Liver (tissue), 9 donors: Measurements from ENCODE around the gene PALD1. TPM values are rescaled to one million over a fixed set of nuclear protein-coding genes. Genes with fewer than 3 reads are reported as not detected.

Source experiments
- DNase-seq: peaks from one replicate; pipeline ENCODE4 v3.0.0-alpha.2; 2017; ENCODE audit warnings: low spot score
- H3K27ac ChIP-seq, 2 donors: one replicate each; pipeline ENCODE4 v1.7.0; 2013; ENCODE audit warnings: inconsistent platforms in 2 of 2, low read length in 2 of 2, control low read depth in 1 of 2, low read depth in 1 of 2, mild to moderate bottlenecking in 1 of 2
- H3K27me3 ChIP-seq, 4 donors: one replicate each; pipeline versions ENCODE4 v1.6.1 to v1.7.0; 2013; ENCODE audit warnings: low read length in 3 of 4, inconsistent platforms in 1 of 4, mild to moderate bottlenecking in 1 of 4, moderate library complexity in 1 of 4; ENCODE audit not compliant: control insufficient read depth in 4 of 4, insufficient read depth in 4 of 4
- H3K36me3 ChIP-seq, 4 donors: one replicate each; pipeline versions ENCODE4 v1.6.1 to v1.7.0; 2013; ENCODE audit warnings: low read length in 3 of 4, mild to moderate bottlenecking in 3 of 4, low read depth in 1 of 4, moderate library complexity in 1 of 4; ENCODE audit not compliant: control insufficient read depth in 4 of 4, insufficient read depth in 3 of 4
- H3K4me1 ChIP-seq, 4 donors: one replicate each; pipeline versions ENCODE4 v1.6.1 to v1.7.0; 2013; ENCODE audit warnings: low read length in 3 of 4, mild to moderate bottlenecking in 3 of 4, moderate library complexity in 1 of 4; ENCODE audit not compliant: control insufficient read depth in 4 of 4, insufficient read depth in 4 of 4
- H3K4me3 ChIP-seq, 3 donors: one replicate each; pipeline versions ENCODE4 v1.6.1 to v1.7.0; 2013; ENCODE audit warnings: low read length in 3 of 3, control low read depth in 1 of 3, low read depth in 1 of 3, mild to moderate bottlenecking in 1 of 3
- H3K9ac ChIP-seq, 2 donors: one replicate each; pipeline ENCODE4 v1.7.0; 2013; ENCODE audit warnings: low read length in 2 of 2, mild to moderate bottlenecking in 2 of 2, moderate library complexity in 2 of 2, control low read depth in 1 of 2, low read depth in 1 of 2
- H3K9me3 ChIP-seq, 4 donors: one replicate each; pipeline versions ENCODE4 v1.6.1 to v1.7.0; 2013; ENCODE audit warnings: low read length in 3 of 4; ENCODE audit not compliant: control insufficient read depth in 4 of 4
- ATF3 ChIP-seq: IDR thresholded peaks from 2 replicates; pipeline ENCODE4 v1.6.1; 2016; ENCODE audit warnings: antibody characterized with exemption
- EGR1 ChIP-seq, 2 donors: IDR thresholded peaks; 2 replicates each; pipeline ENCODE4 v1.6.1; 2016 to 2018; ENCODE audit warnings: antibody characterized with exemption in 2 of 2, low read depth in 2 of 2
- FOXA1 ChIP-seq: IDR thresholded peaks from 2 replicates; pipeline ENCODE4 v1.6.1; 2016; ENCODE audit warnings: antibody characterized with exemption
- GABPA ChIP-seq, 2 donors: IDR thresholded peaks in 1 of 2; conservative IDR thresholded peaks in 1 of 2; 2 replicates each; pipeline ENCODE4 v1.6.1; 2016; ENCODE audit warnings: antibody characterized with exemption in 2 of 2, mild to moderate bottlenecking in 1 of 2, moderate library complexity in 1 of 2
- HNF4A ChIP-seq, 2 donors: conservative IDR thresholded peaks; 2 replicates each; pipeline ENCODE4 v1.6.1; 2016; ENCODE audit warnings: antibody characterized with exemption in 2 of 2, mild to moderate bottlenecking in 2 of 2
- HNF4G ChIP-seq: IDR thresholded peaks from 2 replicates; pipeline ENCODE4 v1.6.1; 2016; ENCODE audit warnings: antibody characterized with exemption
- NR2F2 ChIP-seq: IDR thresholded peaks from 2 replicates; pipeline ENCODE4 v1.6.1; 2016; ENCODE audit warnings: antibody characterized with exemption
- RXRA ChIP-seq, 2 donors: IDR thresholded peaks; 2 replicates each; pipeline ENCODE4 v1.6.1; 2017 to 2018; ENCODE audit warnings: antibody characterized with exemption in 2 of 2, mild to moderate bottlenecking in 1 of 2
- SP1 ChIP-seq: IDR thresholded peaks from 2 replicates; pipeline ENCODE4 v1.6.1; 2018; ENCODE audit warnings: antibody characterized with exemption, mild to moderate bottlenecking
- TAF1 ChIP-seq: conservative IDR thresholded peaks from 2 replicates; pipeline ENCODE4 v1.6.1; 2016; ENCODE audit warnings: antibody characterized with exemption, mild to moderate bottlenecking
- YY1 ChIP-seq: IDR thresholded peaks from 2 replicates; pipeline ENCODE4 v1.6.1; 2016; ENCODE audit warnings: antibody characterized with exemption, mild to moderate bottlenecking
- WGBS: extraction: QIAGEN DNeasy Blood & Tissue Kit; methylation state at CpG from one replicate; pipeline ENCODE4 v1.1.7; 2013; 5-methylcytosine and 5-hydroxymethylcytosine counted together
- polyA plus RNA-seq, 2 donors: library from polyadenylated mRNA; stranded (reverse) in 1 of 2; unstranded in 1 of 2; fragments of 200-250 nt in 1 of 2; fragments of >200 nt in 1 of 2; fragmentation: Nextera tagmentation in 1 of 2; extraction: Ambion mirVana in 1 of 2; gene quantifications; one replicate each; pipeline versions ENCODE4 v1.2.1 to v1.2.3, GENCODE V29; 2013 to 2015
- total RNA-seq, 2 donors: library from RNA; depleted of rRNA; stranded (reverse); fragments of >200 nt; gene quantifications; one replicate each; pipeline ENCODE4 v1.2.3, GENCODE V29; 2014
- TF ChIP-seq, protein P1 (sequence below): IDR thresholded peaks from 2 replicates; pipeline ENCODE4 v1.6.1; 2016; ENCODE audit warnings: antibody characterized with exemption
- donor health status: healthy.
- donor health status: healthy.
- donor health status: healthy.
- donor health status: healthy.
- donor health status: healthy.

Gene PALD1
- total and polyA plus RNA-seq, 4 donors = 0.72 to 4.2 (median 1.4) TPM

DNA sequence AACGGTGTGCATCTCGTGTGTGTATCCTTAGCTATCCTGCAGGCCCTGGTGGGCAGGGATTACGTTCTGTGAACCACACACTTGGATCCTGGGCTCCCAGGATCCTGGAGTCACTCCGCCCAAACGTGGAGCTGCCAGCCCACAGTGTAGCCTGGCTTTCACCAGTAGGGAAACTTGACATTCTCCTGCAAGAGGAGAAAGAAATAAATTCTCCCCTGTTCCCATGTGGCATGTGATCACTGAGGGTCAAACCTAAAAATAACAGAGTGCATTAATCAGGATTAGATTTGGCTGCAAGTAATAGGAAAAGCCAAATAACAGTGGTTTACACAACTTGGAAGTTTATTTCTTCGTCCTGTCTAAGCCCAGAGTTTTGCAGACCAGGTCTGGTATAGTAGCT lies 32.3 kb downstream of the PALD1 start:
- 68% methylated on average over 6 of the region's 6 CpGs for WGBS
- Histone ChIP-seq H3K9me3 (no peaks in the 10 kb centered on the region), H3K36me3 (no peaks in the 10 kb centered on the region), H3K27ac (no peak overlapping the region), H3K27me3 (no peaks in the 10 kb centered on the region), H3K9ac (no peak overlapping the region), H3K4me1 (peaks cover 0 to 11% (median 4%) of the 10 kb centered on the region in 4 donors), H3K4me3 (no peak overlapping the region)
- DNase-seq = no peak
- TF ChIP-seq ATF3 (no peak), EGR1 (IDR thresholded peaks at IDR 0.05; ENCODE audit: low read depth in 2 of 2) (no peak), TAF1 (no peak), SP1 (no peak), HNF4A (conservative IDR thresholded peaks at IDR 0.05) (no peak), FOXA1 (no peak), GABPA (IDR thresholded peaks at IDR 0.05 in 1 of 2, conservative IDR thresholded peaks at IDR 0.05 in 1 of 2) (no peak), RXRA (IDR thresholded peaks at IDR 0.05) (no peak), NR2F2 (no peak), YY1 (no peak)
- TF ChIP-seq, protein P1, sequence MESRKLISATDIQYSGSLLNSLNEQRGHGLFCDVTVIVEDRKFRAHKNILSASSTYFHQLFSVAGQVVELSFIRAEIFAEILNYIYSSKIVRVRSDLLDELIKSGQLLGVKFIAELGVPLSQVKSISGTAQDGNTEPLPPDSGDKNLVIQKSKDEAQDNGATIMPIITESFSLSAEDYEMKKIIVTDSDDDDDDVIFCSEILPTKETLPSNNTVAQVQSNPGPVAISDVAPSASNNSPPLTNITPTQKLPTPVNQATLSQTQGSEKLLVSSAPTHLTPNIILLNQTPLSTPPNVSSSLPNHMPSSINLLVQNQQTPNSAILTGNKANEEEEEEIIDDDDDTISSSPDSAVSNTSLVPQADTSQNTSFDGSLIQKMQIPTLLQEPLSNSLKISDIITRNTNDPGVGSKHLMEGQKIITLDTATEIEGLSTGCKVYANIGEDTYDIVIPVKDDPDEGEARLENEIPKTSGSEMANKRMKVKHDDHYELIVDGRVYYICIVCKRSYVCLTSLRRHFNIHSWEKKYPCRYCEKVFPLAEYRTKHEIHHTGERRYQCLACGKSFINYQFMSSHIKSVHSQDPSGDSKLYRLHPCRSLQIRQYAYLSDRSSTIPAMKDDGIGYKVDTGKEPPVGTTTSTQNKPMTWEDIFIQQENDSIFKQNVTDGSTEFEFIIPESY = no peak

DNA sequence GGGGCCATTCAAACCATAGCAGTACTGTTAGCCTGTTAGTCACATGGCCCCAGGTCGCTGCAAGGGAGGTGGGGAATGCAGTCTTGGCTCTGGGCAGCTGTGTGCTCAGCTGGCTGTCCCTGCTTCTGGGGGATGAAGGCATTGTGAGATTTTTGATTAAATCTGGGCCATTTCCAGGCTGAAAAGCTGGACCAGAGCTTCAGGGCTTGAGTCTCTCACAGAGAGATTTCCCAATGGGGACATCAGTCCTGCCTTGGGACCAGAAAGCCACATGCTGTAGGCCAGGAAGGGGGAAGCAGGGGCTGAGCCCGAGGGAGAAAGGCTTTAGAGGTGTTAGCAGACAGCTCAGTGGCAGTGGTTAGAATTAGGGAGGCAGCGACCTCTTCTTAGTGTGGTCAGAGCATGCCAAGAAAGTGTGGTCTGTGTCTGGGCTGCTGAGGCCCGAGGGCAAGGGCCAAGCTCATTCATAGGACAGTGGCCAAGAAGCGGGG lies 33.6 kb downstream of the PALD1 start:
- DNase-seq = no peak
- H3K4me3 ChIP-seq = no peak overlapping the region
- 75% methylated on average over 5 of the region's 5 CpGs for WGBS
- no peaks in the 10 kb centered on the region for H3K9me3 ChIP-seq
- H3K4me1 ChIP-seq = peaks cover 0 to 11% (median 4%) of the 10 kb centered on the region in 4 donors
- TF ChIP-seq TAF1 (no peak), ATF3 (no peak), SP1 (no peak), FOXA1 (no peak), GABPA (IDR thresholded peaks at IDR 0.05 in 1 of 2, conservative IDR thresholded peaks at IDR 0.05 in 1 of 2) (no peak), HNF4G (no peak), EGR1 (IDR thresholded peaks at IDR 0.05; ENCODE audit: low read depth in 2 of 2) (no peak)
- TF ChIP-seq, protein P1 = no peak
- no peaks in the 10 kb centered on the region for H3K36me3 ChIP-seq
- H3K27me3 ChIP-seq = no peaks in the 10 kb centered on the region
- H3K9ac ChIP-seq = no peak overlapping the region
- H3K27ac ChIP-seq = no peak overlapping the region

DNA sequence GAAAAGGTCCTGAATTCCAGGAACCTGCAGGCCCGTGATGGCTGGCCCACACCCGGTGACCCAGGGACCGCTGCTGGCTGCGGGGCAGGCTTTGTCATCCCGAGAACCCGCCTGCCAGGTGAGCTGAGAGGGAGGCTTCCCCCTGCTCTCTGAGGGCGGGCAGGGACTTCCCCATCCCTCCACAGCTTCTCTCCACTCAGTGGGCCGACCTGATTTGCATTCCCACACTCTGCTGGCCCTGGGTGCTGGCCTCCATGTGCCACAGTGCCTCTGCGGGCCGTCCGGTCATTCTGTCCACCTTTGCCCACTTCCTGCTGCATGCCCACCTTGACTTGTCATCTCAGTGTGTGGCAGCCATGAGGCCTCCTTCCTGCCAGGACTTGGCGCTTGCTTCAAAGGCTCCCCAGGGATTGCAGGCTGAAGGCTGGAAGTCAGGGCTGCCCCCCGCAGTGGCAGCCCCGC lies 35.3 kb downstream of the PALD1 start:
- peaks cover 0 to 11% (median 4%) of the 10 kb centered on the region in 4 donors for H3K4me1 ChIP-seq
- H3K27me3 ChIP-seq = no peaks in the 10 kb centered on the region
- H3K9ac ChIP-seq = no peak overlapping the region
- TF ChIP-seq NR2F2 (no peak), YY1 (no peak), HNF4A (conservative IDR thresholded peaks at IDR 0.05) (no peak)
- TF ChIP-seq, protein P1 = no peak
- no peaks in the 10 kb centered on the region for H3K36me3 ChIP-seq
- 73% methylated on average over 14 of the region's 14 CpGs for WGBS
- H3K27ac ChIP-seq = no peak overlapping the region
- H3K9me3 ChIP-seq = no peaks in the 10 kb centered on the region
- H3K4me3 ChIP-seq = no peak overlapping the region
- DNase-seq = no peak
